ENCODE data around the gene FGFBP2.
A peak's percentile ranks its signal among the peaks of the same experiment; 100 is the strongest.

Gene FGFBP2

GRCh38 chr4:15963001-15963451, at the start of gene FGFBP2:
TSS of gene FGFBP2 (minus strand) at chr4:15963175. CDS start at chr4:15963129, 46 bp downstream.
- peak; percentile 53 to 79 for DNase-seq (ENCODE audit: extremely low read depth in 1 of 2, low read depth in 1 of 2)

GRCh38 chr4:16011173-16011572, 48.2 kb upstream of the FGFBP2 start:
- no peak for DNase-seq (ENCODE audit: extremely low read depth in 1 of 2, low read depth in 1 of 2)

- no peak for DNase-seq (ENCODE audit: extremely low read depth in 1 of 2, low read depth in 1 of 2)
Measured at GRCh38 chr4:16009153-16009552, 46.2 kb upstream of the FGFBP2 start.

- DNase-seq (ENCODE audit: extremely low read depth in 1 of 2, low read depth in 1 of 2): no peak
Measured at GRCh38 chr4:16007471-16008095, 44.6 kb upstream of the FGFBP2 start.

GRCh38 chr4:16006771-16007446, 43.9 kb upstream of the FGFBP2 start:
- DNase-seq (ENCODE audit: extremely low read depth in 1 of 2, low read depth in 1 of 2): no peak

- no peak for DNase-seq (ENCODE audit: extremely low read depth in 1 of 2, low read depth in 1 of 2)
Measured at GRCh38 chr4:16005676-16006075, 42.7 kb upstream of the FGFBP2 start.

GRCh38 chr4:16001484-16001858, 38.5 kb upstream of the FGFBP2 start:
- peak; percentile 15 to 23 for DNase-seq (ENCODE audit: extremely low read depth in 1 of 2, low read depth in 1 of 2)

GRCh38 chr4:16000708-16001483, 37.9 kb upstream of the FGFBP2 start:
- DNase-seq (ENCODE audit: extremely low read depth in 1 of 2, low read depth in 1 of 2): no peak

GRCh38 chr4:15996773-15997172, 33.8 kb upstream of the FGFBP2 start:
- no peak for DNase-seq (ENCODE audit: extremely low read depth in 1 of 2, low read depth in 1 of 2)

- no peak for DNase-seq (ENCODE audit: extremely low read depth in 1 of 2, low read depth in 1 of 2)
Measured at GRCh38 chr4:15995826-15996225, 32.9 kb upstream of the FGFBP2 start.

- no peak for DNase-seq (ENCODE audit: extremely low read depth in 1 of 2, low read depth in 1 of 2)
Measured at GRCh38 chr4:15992167-15992485, 29.2 kb upstream of the FGFBP2 start.

- no peak for DNase-seq (ENCODE audit: extremely low read depth in 1 of 2, low read depth in 1 of 2)
Measured at GRCh38 chr4:15990570-15991285, 27.8 kb upstream of the FGFBP2 start.

- DNase-seq (ENCODE audit: extremely low read depth in 1 of 2, low read depth in 1 of 2): no peak
Measured at GRCh38 chr4:15989424-15989823, 26.4 kb upstream of the FGFBP2 start.

- no peak for DNase-seq (ENCODE audit: extremely low read depth in 1 of 2, low read depth in 1 of 2)
Measured at GRCh38 chr4:15988222-15988621, 25.2 kb upstream of the FGFBP2 start.

- DNase-seq (ENCODE audit: extremely low read depth in 1 of 2, low read depth in 1 of 2): no peak
Measured at GRCh38 chr4:15986907-15987306, 23.9 kb upstream of the FGFBP2 start.

GRCh38 chr4:15983610-15984009, 20.6 kb upstream of the FGFBP2 start:
- no peak for DNase-seq (ENCODE audit: extremely low read depth in 1 of 2, low read depth in 1 of 2)

- DNase-seq (ENCODE audit: extremely low read depth in 1 of 2, low read depth in 1 of 2): no peak
Measured at GRCh38 chr4:15982842-15983524, 20.0 kb upstream of the FGFBP2 start.

- no peak for DNase-seq (ENCODE audit: extremely low read depth in 1 of 2, low read depth in 1 of 2)
Measured at GRCh38 chr4:15976456-15977447, 13.8 kb upstream of the FGFBP2 start.

GRCh38 chr4:15971068-15971801, 8.3 kb upstream of the FGFBP2 start:
- no peak for DNase-seq (ENCODE audit: extremely low read depth in 1 of 2, low read depth in 1 of 2)
